8988T (cell line): Measurements from ENCODE around the gene RAB40C.
"Not testable (repeated sequence)": the region's sequence is repeated elsewhere in the genome, so short reads cannot be mapped to it uniquely, and the experiment has no call there.

ENCODE experiments used
- DNase-seq: peaks from one replicate; pipeline ENCODE4 v3.0.0; 2011

Gene RAB40C

GRCh38 chr16:591231-591630 lies 1.4 kb downstream of the RAB40C start:
- DNase-seq, result no peak

GRCh38 chr16:591892-592517 lies 2.1 kb downstream of the RAB40C start:
- no peak for DNase-seq

- DNase-seq, result no peak
These were observed 2.8 kb downstream of the RAB40C start for GRCh38 chr16:592518-593306.

- no peak for DNase-seq
These were observed 3.5 kb downstream of the RAB40C start for GRCh38 chr16:593406-593805.

- no peak for DNase-seq
These were observed 3.9 kb downstream of the RAB40C start for GRCh38 chr16:593807-594206.

- no peak for DNase-seq
These were observed 5.2 kb downstream of the RAB40C start for GRCh38 chr16:595094-595528.

GRCh38 chr16:595942-596735 lies 6.3 kb downstream of the RAB40C start:
- no peak for DNase-seq

- DNase-seq, result no peak
These were observed 6.8 kb downstream of the RAB40C start for GRCh38 chr16:596736-597060.

- not testable (repeated sequence) for DNase-seq
These were observed 7.8 kb downstream of the RAB40C start for GRCh38 chr16:597655-598054.

GRCh38 chr16:598823-599739 lies 9.2 kb downstream of the RAB40C start:
- no peak for DNase-seq

- no peak for DNase-seq
These were observed 10.9 kb downstream of the RAB40C start for GRCh38 chr16:600781-601180.

- DNase-seq, result no peak
These were observed 14.1 kb downstream of the RAB40C start for GRCh38 chr16:603933-604332.

GRCh38 chr16:606656-607307 lies 16.9 kb downstream of the RAB40C start:
- DNase-seq, result no peak

- no peak for DNase-seq
These were observed 18.2 kb downstream of the RAB40C start for GRCh38 chr16:608019-608418.

GRCh38 chr16:609316-609715 lies 19.4 kb downstream of the RAB40C start:
- no peak for DNase-seq

GRCh38 chr16:609984-610383 lies 20.1 kb downstream of the RAB40C start:
- no peak for DNase-seq

- DNase-seq, result no peak
These were observed 20.9 kb downstream of the RAB40C start for GRCh38 chr16:610513-611381.

- no peak for DNase-seq
These were observed 25.3 kb downstream of the RAB40C start for GRCh38 chr16:615122-615521.

- DNase-seq, result no peak
These were observed 27.1 kb downstream of the RAB40C start for GRCh38 chr16:616733-617586.

GRCh38 chr16:617855-618254 lies 28.0 kb downstream of the RAB40C start:
- no peak for DNase-seq
